DOHH2 (cell line): ENCODE measurements around the gene ZNF385C.

Source experiments
- EZH2phosphoT487 ChIP-seq: fragments of 200-600 bp; sonication (generic); IDR thresholded peaks from 2 replicates; pipeline ENCODE4 v1.6.1; 2017; ENCODE audit warnings: borderline replicate concordance, mild to moderate bottlenecking, antibody characterized with exemption, low read length, moderate library complexity, mixed read lengths
- TF ChIP-seq, protein P1 (sequence below): fragments of 200-600 bp; sonication (generic); IDR thresholded peaks from one replicate; pipeline ENCODE4 v1.5.1; 2014; ENCODE audit warnings: antibody characterized with exemption, mild to moderate bottlenecking, low read depth, low read length; ENCODE audit not compliant: poor library complexity, severe bottlenecking

- TF ChIP-seq, protein P1, sequence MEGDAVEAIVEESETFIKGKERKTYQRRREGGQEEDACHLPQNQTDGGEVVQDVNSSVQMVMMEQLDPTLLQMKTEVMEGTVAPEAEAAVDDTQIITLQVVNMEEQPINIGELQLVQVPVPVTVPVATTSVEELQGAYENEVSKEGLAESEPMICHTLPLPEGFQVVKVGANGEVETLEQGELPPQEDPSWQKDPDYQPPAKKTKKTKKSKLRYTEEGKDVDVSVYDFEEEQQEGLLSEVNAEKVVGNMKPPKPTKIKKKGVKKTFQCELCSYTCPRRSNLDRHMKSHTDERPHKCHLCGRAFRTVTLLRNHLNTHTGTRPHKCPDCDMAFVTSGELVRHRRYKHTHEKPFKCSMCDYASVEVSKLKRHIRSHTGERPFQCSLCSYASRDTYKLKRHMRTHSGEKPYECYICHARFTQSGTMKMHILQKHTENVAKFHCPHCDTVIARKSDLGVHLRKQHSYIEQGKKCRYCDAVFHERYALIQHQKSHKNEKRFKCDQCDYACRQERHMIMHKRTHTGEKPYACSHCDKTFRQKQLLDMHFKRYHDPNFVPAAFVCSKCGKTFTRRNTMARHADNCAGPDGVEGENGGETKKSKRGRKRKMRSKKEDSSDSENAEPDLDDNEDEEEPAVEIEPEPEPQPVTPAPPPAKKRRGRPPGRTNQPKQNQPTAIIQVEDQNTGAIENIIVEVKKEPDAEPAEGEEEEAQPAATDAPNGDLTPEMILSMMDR, result no peak
- no peak for TF ChIP-seq EZH2phosphoT487
Measured at GRCh38 chr17:42126836-42127235, 28.6 kb upstream of the ZNF385C start.
